Cardiac fibroblast (primary cell): ENCODE results near the gene UBE2U.

Experiments used
- DNase-seq, 2 donors: peaks; one replicate each; pipeline versions ENCODE4 v3.0.0 to v3.0.0-alpha.2; 2010; ENCODE audit warnings: low read depth in 2 of 2
- H3K4me3 ChIP-seq, 2 donors: replicated peaks in 1 of 2; 1 replicate in 1 of 2; 2 replicates in 1 of 2; pipeline ENCODE4 v1.5.1; 2011; ENCODE audit warnings: low read depth in 2 of 2, low read length in 2 of 2, mild to moderate bottlenecking in 2 of 2, moderate library complexity in 1 of 2
- TF ChIP-seq, protein P1 (sequence below): IDR thresholded peaks from one replicate; pipeline ENCODE4 v1.5.1; 2011; ENCODE audit warnings: low read depth, mild to moderate bottlenecking, low read length, inconsistent platforms

UBE2U gene

GRCh38 chr1:64186898-64187280, 16.5 kb upstream of the UBE2U start:
- no peak for DNase-seq
- no peak overlapping the region for H3K4me3 ChIP-seq
- TF ChIP-seq, protein P1, sequence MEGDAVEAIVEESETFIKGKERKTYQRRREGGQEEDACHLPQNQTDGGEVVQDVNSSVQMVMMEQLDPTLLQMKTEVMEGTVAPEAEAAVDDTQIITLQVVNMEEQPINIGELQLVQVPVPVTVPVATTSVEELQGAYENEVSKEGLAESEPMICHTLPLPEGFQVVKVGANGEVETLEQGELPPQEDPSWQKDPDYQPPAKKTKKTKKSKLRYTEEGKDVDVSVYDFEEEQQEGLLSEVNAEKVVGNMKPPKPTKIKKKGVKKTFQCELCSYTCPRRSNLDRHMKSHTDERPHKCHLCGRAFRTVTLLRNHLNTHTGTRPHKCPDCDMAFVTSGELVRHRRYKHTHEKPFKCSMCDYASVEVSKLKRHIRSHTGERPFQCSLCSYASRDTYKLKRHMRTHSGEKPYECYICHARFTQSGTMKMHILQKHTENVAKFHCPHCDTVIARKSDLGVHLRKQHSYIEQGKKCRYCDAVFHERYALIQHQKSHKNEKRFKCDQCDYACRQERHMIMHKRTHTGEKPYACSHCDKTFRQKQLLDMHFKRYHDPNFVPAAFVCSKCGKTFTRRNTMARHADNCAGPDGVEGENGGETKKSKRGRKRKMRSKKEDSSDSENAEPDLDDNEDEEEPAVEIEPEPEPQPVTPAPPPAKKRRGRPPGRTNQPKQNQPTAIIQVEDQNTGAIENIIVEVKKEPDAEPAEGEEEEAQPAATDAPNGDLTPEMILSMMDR, result no peak

GRCh38 chr1:64187646-64188045, 15.8 kb upstream of the UBE2U start:
- no peak overlapping the region for H3K4me3 ChIP-seq
- DNase-seq, result no peak
- TF ChIP-seq, protein P1, result no peak

GRCh38 chr1:64192290-64192689, 11.1 kb upstream of the UBE2U start:
- no peak overlapping the region for H3K4me3 ChIP-seq
- no peak for DNase-seq
- TF ChIP-seq, protein P1, result no peak

DNA sequence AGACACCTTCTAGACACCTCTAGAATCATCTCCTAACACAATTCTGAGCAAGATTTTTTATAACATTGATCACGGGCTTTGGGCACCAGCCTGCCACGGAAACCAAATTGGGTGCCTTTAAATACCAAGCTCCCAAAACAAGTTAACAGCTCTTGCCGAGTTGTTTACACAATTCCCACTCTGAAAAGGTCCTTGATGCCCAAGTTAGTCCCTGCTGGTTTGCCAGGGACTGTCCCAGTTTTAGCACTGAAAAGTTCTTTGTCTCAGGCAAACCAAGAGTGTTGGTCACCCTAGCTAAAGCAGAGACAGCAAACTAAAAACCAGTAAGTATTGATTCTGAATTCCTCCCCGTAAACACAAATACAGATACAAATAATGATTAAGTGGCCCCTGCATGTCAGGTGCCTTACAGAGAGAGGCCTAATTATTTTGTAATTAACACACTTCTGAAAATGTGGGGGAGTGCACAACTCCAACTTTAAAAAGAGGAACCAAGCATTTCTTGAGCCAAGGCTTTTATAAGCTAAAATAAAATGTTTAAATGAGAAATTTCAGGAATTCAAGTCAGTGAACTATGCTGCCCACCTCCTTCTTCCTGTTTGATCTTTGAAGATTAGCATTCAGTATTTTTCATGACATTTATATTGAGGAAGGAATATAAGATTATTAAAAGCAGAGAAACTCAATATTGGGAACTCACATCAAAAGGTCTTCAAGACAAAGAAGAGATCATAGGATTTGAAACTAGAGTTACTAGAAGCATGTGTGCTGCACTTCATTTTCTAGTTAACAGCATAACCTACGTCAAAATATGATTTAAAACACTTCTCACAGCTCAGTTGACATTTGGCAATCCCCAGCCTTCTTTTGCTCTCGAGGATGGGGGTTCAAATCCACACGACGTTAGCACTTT, 9.0 kb upstream of the UBE2U start:
- TF ChIP-seq, protein P1, result no peak
- DNase-seq, result no peak
- no peak overlapping the region for H3K4me3 ChIP-seq

GRCh38 chr1:64195081-64195395, 8.4 kb upstream of the UBE2U start:
- no peak overlapping the region for H3K4me3 ChIP-seq
- TF ChIP-seq, protein P1, result no peak
- no peak for DNase-seq

- DNase-seq, result no peak
- TF ChIP-seq, protein P1, result no peak
- no peak overlapping the region for H3K4me3 ChIP-seq
Measured at GRCh38 chr1:64196074-64196870, 7.2 kb upstream of the UBE2U start.
